Measurements from ENCODE around the gene COL21A1.

Gene COL21A1

DNA sequence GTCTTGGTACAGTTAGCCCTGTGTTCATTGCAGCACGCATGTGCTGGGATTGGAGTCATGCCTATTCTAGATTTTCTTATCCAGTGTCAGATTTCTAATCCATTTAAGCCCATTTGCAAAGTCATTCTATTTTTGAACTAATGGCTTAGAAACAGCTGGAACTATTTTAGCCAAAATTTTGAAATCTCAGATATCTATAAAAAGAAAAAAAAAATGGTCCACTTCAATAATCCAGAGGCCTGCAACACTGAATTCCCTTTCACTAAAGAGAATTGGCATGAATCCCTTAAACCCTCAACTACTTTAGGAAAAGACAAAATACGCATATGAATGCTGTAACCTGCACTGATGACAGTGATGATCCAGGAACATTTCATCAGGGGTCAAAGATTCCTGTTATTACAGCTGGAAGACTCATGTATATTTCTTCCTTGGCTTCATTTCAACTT lies 1.5 kb downstream of the COL21A1 start:
- no peaks in the 10 kb centered on the region for H3K79me2 ChIP-seq (ENCODE audit: insufficient read depth, low read length)
- TF ChIP-seq EZH2 (IDR thresholded peaks at IDR 0.05; ENCODE audit: borderline replicate concordance, low read depth, low read length, severe bottlenecking) (no peak), CTCF (IDR thresholded peaks at IDR 0.05; ENCODE audit: borderline replicate concordance, extremely low read depth, low read length, poor library complexity, severe bottlenecking) (no peak)
- H4K20me1 ChIP-seq (ENCODE audit: insufficient read depth, low read length) = no peaks in the 10 kb centered on the region
- no peaks in the 10 kb centered on the region for H3K27me3 ChIP-seq (ENCODE audit: insufficient read depth, low read length, poor library complexity)
- H3K4me1 ChIP-seq (ENCODE audit: insufficient read depth, low read length) = no peaks in the 10 kb centered on the region
- H3K36me3 ChIP-seq (ENCODE audit: insufficient read depth, low read length) = no peaks in the 10 kb centered on the region
- ATAC-seq (ENCODE audit: insufficient read depth, low read depth) = no peak
- H3K4me3 ChIP-seq (ENCODE audit: low read depth in 1 of 2, low read length in 2 of 2) = no peak overlapping the region
- no peak overlapping the region for H3K27ac ChIP-seq (ENCODE audit: low read length)
- H3K9ac ChIP-seq (ENCODE audit: low read depth, low read length) = no peak overlapping the region
- no peak for DNase-seq
- no peak overlapping the region for H3K4me2 ChIP-seq (ENCODE audit: insufficient read depth, low read length)
- no peak overlapping the region for H2AFZ ChIP-seq (ENCODE audit: low read depth, low read length)
- no peaks in the 10 kb centered on the region for H3K9me3 ChIP-seq (ENCODE audit: insufficient read depth, low read length, severe bottlenecking)

DNA sequence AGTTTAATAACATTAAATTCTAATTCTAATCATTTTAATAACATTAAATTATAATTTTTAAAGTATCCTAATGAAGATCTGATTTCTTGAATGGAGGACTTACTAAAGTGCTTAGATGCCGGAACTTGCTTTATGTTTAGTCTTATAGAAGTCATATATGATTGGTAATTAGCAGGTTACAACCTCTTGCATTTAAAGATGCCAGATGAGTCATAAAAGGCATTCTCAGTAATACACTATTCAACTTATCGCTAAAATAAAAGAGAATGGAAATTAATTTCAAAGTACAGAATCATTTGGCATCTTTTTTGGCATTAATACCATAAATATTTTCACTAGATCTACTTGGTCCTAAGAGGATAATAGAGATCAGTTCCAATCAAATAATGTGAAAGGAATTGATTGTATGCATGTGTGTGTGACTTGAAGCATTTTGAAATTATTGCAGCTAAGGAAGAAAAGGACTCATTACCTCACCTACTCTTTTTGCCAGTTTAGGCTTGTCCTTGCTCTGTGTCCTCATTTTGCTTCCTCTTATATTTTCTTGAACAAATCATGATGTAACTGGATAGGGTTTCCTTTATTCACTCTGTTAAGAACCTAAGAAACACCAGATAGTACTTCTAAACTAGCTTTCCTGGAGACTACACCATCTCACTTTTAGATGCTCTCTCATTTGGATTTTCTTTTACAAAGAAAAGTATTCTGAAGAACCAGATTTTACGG lies 2.7 kb downstream of the COL21A1 start:
- Histone ChIP-seq H3K9me3 (ENCODE audit: insufficient read depth, low read length, severe bottlenecking) (no peaks in the 10 kb centered on the region), H2AFZ (ENCODE audit: low read depth, low read length) (no peak overlapping the region), H3K9ac (ENCODE audit: low read depth, low read length) (no peak overlapping the region), H4K20me1 (ENCODE audit: insufficient read depth, low read length) (no peaks in the 10 kb centered on the region), H3K79me2 (ENCODE audit: insufficient read depth, low read length) (no peaks in the 10 kb centered on the region), H3K4me1 (ENCODE audit: insufficient read depth, low read length) (no peaks in the 10 kb centered on the region), H3K27ac (ENCODE audit: low read length) (no peak overlapping the region), H3K4me3 (ENCODE audit: low read depth in 1 of 2, low read length in 2 of 2) (no peak overlapping the region), H3K36me3 (ENCODE audit: insufficient read depth, low read length) (no peaks in the 10 kb centered on the region), H3K4me2 (ENCODE audit: insufficient read depth, low read length) (no peak overlapping the region), H3K27me3 (ENCODE audit: insufficient read depth, low read length, poor library complexity) (no peaks in the 10 kb centered on the region)
- ATAC-seq (ENCODE audit: insufficient read depth, low read depth) (no peak), DNase-seq (no peak)
- no peak for TF ChIP-seq CTCF (IDR thresholded peaks at IDR 0.05; ENCODE audit: borderline replicate concordance, extremely low read depth, low read length, poor library complexity, severe bottlenecking)
- TF ChIP-seq EZH2 (IDR thresholded peaks at IDR 0.05; ENCODE audit: borderline replicate concordance, low read depth, low read length, severe bottlenecking) = no peak

GRCh38 chr6:56244089-56244488 lies 3.3 kb downstream of the COL21A1 start:
- TF ChIP-seq CTCF (IDR thresholded peaks at IDR 0.05; ENCODE audit: borderline replicate concordance, extremely low read depth, low read length, poor library complexity, severe bottlenecking) (no peak), EZH2 (IDR thresholded peaks at IDR 0.05; ENCODE audit: borderline replicate concordance, low read depth, low read length, severe bottlenecking) (no peak)
- Histone ChIP-seq H3K4me3 (ENCODE audit: low read depth in 1 of 2, low read length in 2 of 2) (no peak overlapping the region), H4K20me1 (ENCODE audit: insufficient read depth, low read length) (no peaks in the 10 kb centered on the region), H3K27ac (ENCODE audit: low read length) (no peak overlapping the region), H3K4me1 (ENCODE audit: insufficient read depth, low read length) (no peaks in the 10 kb centered on the region), H3K4me2 (ENCODE audit: insufficient read depth, low read length) (no peak overlapping the region), H3K9ac (ENCODE audit: low read depth, low read length) (no peak overlapping the region), H3K9me3 (ENCODE audit: insufficient read depth, low read length, severe bottlenecking) (no peaks in the 10 kb centered on the region), H3K27me3 (ENCODE audit: insufficient read depth, low read length, poor library complexity) (no peaks in the 10 kb centered on the region), H3K36me3 (ENCODE audit: insufficient read depth, low read length) (no peaks in the 10 kb centered on the region), H2AFZ (ENCODE audit: low read depth, low read length) (no peak overlapping the region), H3K79me2 (ENCODE audit: insufficient read depth, low read length) (no peaks in the 10 kb centered on the region)
- ATAC-seq (ENCODE audit: insufficient read depth, low read depth) = no peak
- DNase-seq = no peak

All from DND-41 (cell line).